HepG2 (cell line): ENCODE data around the gene SLC23A2. TPM values are rescaled to one million over a fixed set of nuclear protein-coding genes. Genes with fewer than 3 reads are reported as not detected.

Source experiments
- CBX2 ChIP-seq, 2 experiments: fragments of 200-600 bp in 1 of 2; sonication (generic); formaldehyde crosslinking in 1 of 2; IDR thresholded peaks; 2 replicates each; pipeline versions ENCODE4 v1.7.0 to v1.8.1; 2018 to 2022; ENCODE audit warnings: low read depth in 2 of 2, low read length in 1 of 2, mild to moderate bottlenecking in 1 of 2, missing genetic modification reagents in 1 of 2
- EP300 ChIP-seq, 3 experiments: sonication (generic) in 1 of 3; formaldehyde crosslinking in 1 of 3; IDR thresholded peaks; 2 replicates each; pipeline versions ENCODE4 v1.5.1 to v1.6.1; 2011 to 2020; ENCODE audit warnings: low read depth in 2 of 3, low read length in 2 of 3, borderline replicate concordance in 1 of 3, improper control_type of control experiment in 1 of 3, mild to moderate bottlenecking in 1 of 3, missing genetic modification reagents in 1 of 3, moderate library complexity in 1 of 3
- HCFC1 ChIP-seq: fragments of 150-350 bp; IDR thresholded peaks from 2 replicates; pipeline ENCODE4 v1.6.1; 2014; ENCODE audit warnings: low read depth, low read length
- KDM4B ChIP-seq: sonication (generic); formaldehyde crosslinking; IDR thresholded peaks from 2 replicates; pipeline ENCODE4 v1.4.0; 2020; ENCODE audit warnings: missing genetic modification reagents
- KDM5B ChIP-seq: sonication (generic); formaldehyde crosslinking; IDR thresholded peaks from 2 replicates; pipeline ENCODE4 v1.4.0; 2020; ENCODE audit warnings: missing genetic modification reagents, mild to moderate bottlenecking, borderline replicate concordance
- MEIS1 ChIP-seq: sonication (generic); formaldehyde crosslinking; IDR thresholded peaks from 2 replicates; pipeline ENCODE4 v1.9.0; 2021; ENCODE audit warnings: mild to moderate bottlenecking, missing genetic modification reagents, moderate library complexity, borderline replicate concordance
- MYNN ChIP-seq: sonication (generic); formaldehyde crosslinking; IDR thresholded peaks from 2 replicates; pipeline ENCODE4 v1.4.0; 2020; ENCODE audit warnings: mild to moderate bottlenecking, low read depth, missing genetic modification reagents
- NFE2 ChIP-seq: sonication (generic); formaldehyde crosslinking; IDR thresholded peaks from 2 replicates; pipeline ENCODE4 v1.4.0; 2020; ENCODE audit warnings: missing genetic modification reagents
- PHF21A ChIP-seq: sonication (generic); formaldehyde crosslinking; IDR thresholded peaks from 2 replicates; pipeline ENCODE4 v1.5.0; 2020; ENCODE audit warnings: mild to moderate bottlenecking, missing genetic modification reagents
- TBX2 ChIP-seq: sonication (generic); formaldehyde crosslinking; IDR thresholded peaks from 2 replicates; pipeline ENCODE4 v1.5.0; 2020; ENCODE audit warnings: missing genetic modification reagents, mild to moderate bottlenecking, borderline replicate concordance
- TCF7L2 ChIP-seq: IDR thresholded peaks from 2 replicates; pipeline ENCODE4 v1.6.1; 2011; ENCODE audit warnings: mild to moderate bottlenecking, low read depth, low read length, moderate library complexity
- THAP8 ChIP-seq: sonication (generic); formaldehyde crosslinking; IDR thresholded peaks from 2 replicates; pipeline ENCODE4 v1.5.1; 2020; ENCODE audit warnings: missing genetic modification reagents, mild to moderate bottlenecking, borderline replicate concordance
- ZBTB38 ChIP-seq: sonication (generic); formaldehyde crosslinking; IDR thresholded peaks from 2 replicates; pipeline ENCODE4 v1.5.1; 2020; ENCODE audit warnings: mild to moderate bottlenecking, missing genetic modification reagents
- ZBTB4 ChIP-seq: sonication (generic); formaldehyde crosslinking; IDR thresholded peaks from 2 replicates; pipeline ENCODE4 v1.4.0; 2020; ENCODE audit warnings: missing genetic modification reagents, mild to moderate bottlenecking, borderline replicate concordance
- ZBTB43 ChIP-seq: sonication (generic); formaldehyde crosslinking; conservative IDR thresholded peaks from 2 replicates; pipeline ENCODE4 v1.4.0; 2020; ENCODE audit warnings: missing genetic modification reagents
- ZKSCAN5 ChIP-seq: sonication (generic); formaldehyde crosslinking; IDR thresholded peaks from 2 replicates; pipeline ENCODE4 v1.5.1; 2020; ENCODE audit warnings: mild to moderate bottlenecking, missing genetic modification reagents
- ZNF331 ChIP-seq: sonication (generic); formaldehyde crosslinking; IDR thresholded peaks from 2 replicates; pipeline ENCODE4 v1.4.0; 2020; ENCODE audit warnings: missing genetic modification reagents
- ZNF430 ChIP-seq: sonication (generic); formaldehyde crosslinking; IDR thresholded peaks from 2 replicates; pipeline ENCODE4 v1.9.0; 2021; ENCODE audit warnings: mild to moderate bottlenecking, missing genetic modification reagents
- ZNF614 ChIP-seq: IDR thresholded peaks from 2 replicates; pipeline ENCODE4 v1.6.1; 2018; ENCODE audit warnings: missing biosample characterization, missing genetic modification reagents, inconsistent platforms, borderline replicate concordance
- ZNF619 ChIP-seq: sonication (generic); formaldehyde crosslinking; IDR thresholded peaks from 2 replicates; pipeline ENCODE4 v1.4.0; 2020; ENCODE audit warnings: mild to moderate bottlenecking, missing genetic modification reagents
- ZNF703 ChIP-seq: sonication (generic); formaldehyde crosslinking; IDR thresholded peaks from 2 replicates; pipeline ENCODE4 v1.5.1; 2020; ENCODE audit warnings: missing genetic modification reagents, mild to moderate bottlenecking, moderate library complexity, borderline replicate concordance
- ZNF883 ChIP-seq: sonication (generic); formaldehyde crosslinking; IDR thresholded peaks from 2 replicates; pipeline ENCODE4 v1.5.1; 2020; ENCODE audit warnings: mild to moderate bottlenecking, missing genetic modification reagents; ENCODE audit errors: not compliant biosample characterization
- ZZZ3 ChIP-seq: sonication (generic); formaldehyde crosslinking; IDR thresholded peaks from 2 replicates; pipeline ENCODE4 v1.4.0; 2020; ENCODE audit warnings: missing genetic modification reagents, mild to moderate bottlenecking, borderline replicate concordance
- polyA plus RNA-seq, 8 experiments: library from polyadenylated mRNA; depleted of rRNA in 3 of 8; stranded (reverse) in 7 of 8; unstranded in 1 of 8; fragments of >200 nt; fragmentation: Illumina TruSeq in 4 of 8; extraction: Trizol in 4 of 8; gene quantifications; 2 replicates each; pipeline versions ENCODE4 v1.2.1 to v1.2.3, GENCODE V29; 2011 to 2016; ENCODE audit warnings: low read depth in 4 of 8, missing spikeins in 1 of 8, mixed read lengths in 1 of 8; ENCODE audit not compliant: insufficient read depth in 1 of 8
- total RNA-seq, 5 experiments: library from RNA; depleted of rRNA; stranded (reverse); fragments of >200 nt; fragmentation: Illumina TruSeq; extraction: Trizol; gene quantifications; 2 replicates each; pipeline ENCODE4 v1.2.3, GENCODE V29; 2016; ENCODE audit warnings: low read depth in 1 of 5

The SLC23A2 gene
- total and polyA plus RNA-seq, 2 of the 13 experiments (the other 11 are each of a cell fraction or from before 2014, with no cell fraction given) = 42.2 to 51.2 TPM

- TF ChIP-seq NFE2 (no peak), ZNF614 (CRISPR knock-in tag) (0 out of 2 replicates have a peak, but pooled peaks have one; percentile 19), ZZZ3 (CRISPR knock-in tag) (no peak), ZBTB4 (CRISPR knock-in tag) (peak; percentile 91), HCFC1 (no peak), THAP8 (no peak), TBX2 (no peak; the same call in 1 of the 2 replicates), TCF7L2 (no peak), ZNF703 (CRISPR knock-in tag) (no peak), ZNF331 (0 out of 2 replicates have a peak, but pooled peaks have one; percentile 8), ZBTB38 (CRISPR knock-in tag) (peak; percentile 77), ZBTB43 (no peak), ZKSCAN5 (CRISPR knock-in tag) (peak; percentile 80; the same call in 1 of the 2 replicates), MEIS1 (CRISPR knock-in tag) (no peak), ZNF430 (CRISPR knock-in tag) (0 out of 2 replicates have a peak, but pooled peaks have one; percentile 38), KDM5B (peak; percentile 53; the same call in 1 of the 2 replicates), CBX2 (IDR thresholded peaks at IDR 0.05; ENCODE audit: low read depth, low read length) (no peak), CBX2 (CRISPR knock-in tag; IDR thresholded peaks at IDR 0.05; ENCODE audit: low read depth) (peak; percentile 66; the same call in 1 of the 2 replicates), ZNF883 (CRISPR knock-in tag) (no peak), ZNF619 (CRISPR knock-in tag) (0 out of 2 replicates have a peak, but pooled peaks have one; percentile 21), PHF21A (CRISPR knock-in tag) (0 out of 2 replicates have a peak, but pooled peaks have one; percentile 21), EP300 (IDR thresholded peaks at IDR 0.05; ENCODE audit: low read depth in 2 of 2, low read length in 2 of 2) (0 out of 4 replicates have a peak, but pooled peaks of 1 of the 2 experiments have one; percentile 17), EP300 (CRISPR knock-in tag; IDR thresholded peaks at IDR 0.05; ENCODE audit: borderline replicate concordance) (no peak), MYNN (peak; percentile 80; the same call in 1 of the 2 replicates), KDM4B (CRISPR knock-in tag) (peak; percentile 10; the same call in 1 of the 2 replicates)
Observed at GRCh38 chr20:4967752-4968477, 33.4 kb downstream of the SLC23A2 start (continued).
